MM.1S (cell line): ENCODE measurements around the gene MBTD1.

Experiments
- DNase-seq: peaks from one replicate; pipeline ENCODE4 v3.0.0-alpha.2; 2015
- H2AFZ ChIP-seq: fragments of 300-600 bp; sonication (generic); 2 replicates; pipeline ENCODE4 v1.6.0; 2016; ENCODE audit warnings: antibody characterized with exemption, low read length
- H3F3A ChIP-seq: fragments of 300-600 bp; sonication (generic); 2 replicates; pipeline ENCODE4 v1.6.1; 2016; ENCODE audit warnings: mild to moderate bottlenecking, antibody characterized with exemption, low read length, moderate library complexity, mixed read lengths; ENCODE audit not compliant: insufficient read depth
- H3K27ac ChIP-seq: fragments of 300-600 bp; sonication (generic); 2 replicates; pipeline ENCODE4 v1.5.1; 2016; ENCODE audit warnings: mild to moderate bottlenecking, low read length
- H3K27me3 ChIP-seq: fragments of 300-600 bp; sonication (generic); replicated peaks from 2 replicates; pipeline ENCODE4 v1.6.0; 2016; ENCODE audit warnings: low read length; ENCODE audit not compliant: insufficient read depth
- H3K36me3 ChIP-seq: fragments of 300-600 bp; sonication (generic); replicated peaks from 2 replicates; pipeline ENCODE4 v1.6.1; 2016; ENCODE audit warnings: mild to moderate bottlenecking, low read length, mixed read lengths; ENCODE audit not compliant: insufficient read depth
- H3K4me1 ChIP-seq: fragments of 300-600 bp; sonication (generic); 2 replicates; pipeline ENCODE4 v1.6.1; 2016; ENCODE audit warnings: low read length, mixed read lengths
- H3K4me2 ChIP-seq: fragments of 300-600 bp; sonication (generic); 2 replicates; pipeline ENCODE4 v1.6.0; 2016; ENCODE audit warnings: low read depth, low read length
- H3K4me3 ChIP-seq: fragments of 300-600 bp; sonication (generic); 2 replicates; pipeline ENCODE4 v1.5.1; 2016; ENCODE audit warnings: low read length, mixed read lengths
- H3K79me2 ChIP-seq: fragments of 300-600 bp; sonication (generic); 2 replicates; pipeline ENCODE4 v1.6.1; 2016; ENCODE audit warnings: mixed run types, low read length, mixed read lengths
- H3K9ac ChIP-seq: fragments of 300-600 bp; sonication (generic); 2 replicates; pipeline ENCODE4 v1.6.1; 2016; ENCODE audit warnings: low read length, mixed read lengths
- H3K9me2 ChIP-seq: fragments of 300-600 bp; sonication (generic); replicated peaks from 2 replicates; pipeline ENCODE4 v1.6.1; 2016; ENCODE audit warnings: mild to moderate bottlenecking, low read length, mixed read lengths; ENCODE audit not compliant: insufficient read depth
- H3K9me3 ChIP-seq: fragments of 300-600 bp; sonication (generic); replicated peaks from 2 replicates; pipeline ENCODE4 v1.6.1; 2016; ENCODE audit warnings: mild to moderate bottlenecking, low read length, mixed read lengths; ENCODE audit not compliant: insufficient read depth
- H4K20me1 ChIP-seq: fragments of 300-600 bp; sonication (generic); 2 replicates; pipeline ENCODE4 v1.6.1; 2016; ENCODE audit warnings: mild to moderate bottlenecking, low read length, moderate library complexity, mixed read lengths; ENCODE audit not compliant: insufficient read depth
- EZH2 ChIP-seq: fragments of 300-600 bp; sonication (generic); optimal IDR thresholded peaks from 2 replicates; pipeline ENCODE3; 2017; ENCODE audit warnings: low read depth, mild to moderate bottlenecking, antibody characterized with exemption, low read length, mixed read lengths
- EZH2phosphoT487 ChIP-seq: fragments of 300-600 bp; sonication (generic); IDR thresholded peaks from 2 replicates; pipeline ENCODE4 v1.6.1; 2018; ENCODE audit warnings: antibody characterized with exemption, low read length
- TF ChIP-seq, protein P1 (sequence below): fragments of 300-600 bp; sonication (generic); IDR thresholded peaks from 2 replicates; pipeline ENCODE4 v1.5.1; 2016; ENCODE audit warnings: antibody characterized with exemption, low read length, mixed read lengths

The MBTD1 gene

DNA sequence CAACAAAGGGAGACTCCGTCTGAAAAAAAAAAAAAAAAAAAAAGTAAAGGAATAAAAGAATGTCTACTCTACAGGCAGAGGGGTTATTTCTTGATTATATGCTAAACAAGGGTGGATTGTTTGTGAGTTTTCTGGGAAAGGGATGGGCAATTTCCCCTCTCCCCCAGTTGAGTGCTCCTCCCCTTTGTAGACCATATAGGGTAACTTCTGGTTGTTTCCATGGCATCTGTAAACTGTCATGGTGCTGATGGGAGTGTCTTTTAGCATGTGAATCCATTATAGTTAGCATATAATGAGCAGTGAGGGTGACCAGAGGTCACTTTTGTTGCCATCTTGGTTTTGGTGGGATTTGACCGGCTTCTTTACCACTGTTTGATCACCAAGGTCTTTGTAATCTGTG lies 110.7 kb downstream of the MBTD1 start:
- no peaks in the 10 kb centered on the region for H4K20me1 ChIP-seq
- peaks cover 7% of the 10 kb centered on the region; the same call in 1 of the 2 replicates for H3F3A ChIP-seq
- H3K9me3 ChIP-seq: no peaks in the 10 kb centered on the region
- no peak for DNase-seq
- no peak overlapping the region for H3K4me2 ChIP-seq
- H2AFZ ChIP-seq: no peak overlapping the region
- TF ChIP-seq EZH2: no peak
- TF ChIP-seq, protein P1, sequence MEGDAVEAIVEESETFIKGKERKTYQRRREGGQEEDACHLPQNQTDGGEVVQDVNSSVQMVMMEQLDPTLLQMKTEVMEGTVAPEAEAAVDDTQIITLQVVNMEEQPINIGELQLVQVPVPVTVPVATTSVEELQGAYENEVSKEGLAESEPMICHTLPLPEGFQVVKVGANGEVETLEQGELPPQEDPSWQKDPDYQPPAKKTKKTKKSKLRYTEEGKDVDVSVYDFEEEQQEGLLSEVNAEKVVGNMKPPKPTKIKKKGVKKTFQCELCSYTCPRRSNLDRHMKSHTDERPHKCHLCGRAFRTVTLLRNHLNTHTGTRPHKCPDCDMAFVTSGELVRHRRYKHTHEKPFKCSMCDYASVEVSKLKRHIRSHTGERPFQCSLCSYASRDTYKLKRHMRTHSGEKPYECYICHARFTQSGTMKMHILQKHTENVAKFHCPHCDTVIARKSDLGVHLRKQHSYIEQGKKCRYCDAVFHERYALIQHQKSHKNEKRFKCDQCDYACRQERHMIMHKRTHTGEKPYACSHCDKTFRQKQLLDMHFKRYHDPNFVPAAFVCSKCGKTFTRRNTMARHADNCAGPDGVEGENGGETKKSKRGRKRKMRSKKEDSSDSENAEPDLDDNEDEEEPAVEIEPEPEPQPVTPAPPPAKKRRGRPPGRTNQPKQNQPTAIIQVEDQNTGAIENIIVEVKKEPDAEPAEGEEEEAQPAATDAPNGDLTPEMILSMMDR: no peak
- no peak for TF ChIP-seq EZH2phosphoT487
- H3K4me1 ChIP-seq: peaks cover 5% of the 10 kb centered on the region; the same call in 1 of the 2 replicates
- H3K9me2 ChIP-seq: no peaks in the 10 kb centered on the region
- H3K79me2 ChIP-seq: peaks cover 8% of the 10 kb centered on the region
- H3K27me3 ChIP-seq: no peaks in the 10 kb centered on the region
- H3K9ac ChIP-seq: no peak overlapping the region
- H3K36me3 ChIP-seq: no peaks in the 10 kb centered on the region
- no peak overlapping the region for H3K4me3 ChIP-seq
- H3K27ac ChIP-seq: no peak overlapping the region

DNA sequence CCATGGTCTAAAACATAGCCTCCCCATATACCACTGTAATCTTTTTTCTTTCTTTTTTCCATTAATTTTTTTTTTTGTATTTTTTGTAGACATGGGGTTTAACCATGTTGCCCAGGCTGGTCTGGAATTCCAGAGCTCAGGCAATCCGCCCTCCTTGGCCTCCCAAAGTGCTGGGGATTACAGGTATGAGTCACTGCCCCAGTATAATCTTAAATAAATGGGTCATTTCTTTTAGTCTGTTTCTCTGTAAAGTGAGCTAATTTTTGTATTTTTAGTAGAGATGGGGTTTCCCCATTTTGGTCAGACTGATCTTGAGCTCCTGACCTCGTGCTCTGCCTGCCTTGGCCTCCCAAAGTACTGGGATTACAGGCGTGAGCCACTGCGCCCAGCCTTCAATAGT lies 112.2 kb downstream of the MBTD1 start:
- Histone ChIP-seq H3K9ac (no peak overlapping the region), H3K9me3 (no peaks in the 10 kb centered on the region), H2AFZ (no peak overlapping the region), H3K4me1 (peaks cover 4% of the 10 kb centered on the region; the same call in 1 of the 2 replicates), H3K27me3 (no peaks in the 10 kb centered on the region), H3K4me2 (no peak overlapping the region), H3K9me2 (no peaks in the 10 kb centered on the region), H4K20me1 (no peaks in the 10 kb centered on the region), H3K36me3 (no peaks in the 10 kb centered on the region), H3F3A (peaks cover 3% of the 10 kb centered on the region; the same call in 1 of the 2 replicates), H3K79me2 (no peaks in the 10 kb centered on the region), H3K27ac (no peak overlapping the region), H3K4me3 (no peak overlapping the region)
- no peak for TF ChIP-seq EZH2
- no peak for TF ChIP-seq EZH2phosphoT487
- TF ChIP-seq, protein P1: no peak
- DNase-seq: no peak

DNA sequence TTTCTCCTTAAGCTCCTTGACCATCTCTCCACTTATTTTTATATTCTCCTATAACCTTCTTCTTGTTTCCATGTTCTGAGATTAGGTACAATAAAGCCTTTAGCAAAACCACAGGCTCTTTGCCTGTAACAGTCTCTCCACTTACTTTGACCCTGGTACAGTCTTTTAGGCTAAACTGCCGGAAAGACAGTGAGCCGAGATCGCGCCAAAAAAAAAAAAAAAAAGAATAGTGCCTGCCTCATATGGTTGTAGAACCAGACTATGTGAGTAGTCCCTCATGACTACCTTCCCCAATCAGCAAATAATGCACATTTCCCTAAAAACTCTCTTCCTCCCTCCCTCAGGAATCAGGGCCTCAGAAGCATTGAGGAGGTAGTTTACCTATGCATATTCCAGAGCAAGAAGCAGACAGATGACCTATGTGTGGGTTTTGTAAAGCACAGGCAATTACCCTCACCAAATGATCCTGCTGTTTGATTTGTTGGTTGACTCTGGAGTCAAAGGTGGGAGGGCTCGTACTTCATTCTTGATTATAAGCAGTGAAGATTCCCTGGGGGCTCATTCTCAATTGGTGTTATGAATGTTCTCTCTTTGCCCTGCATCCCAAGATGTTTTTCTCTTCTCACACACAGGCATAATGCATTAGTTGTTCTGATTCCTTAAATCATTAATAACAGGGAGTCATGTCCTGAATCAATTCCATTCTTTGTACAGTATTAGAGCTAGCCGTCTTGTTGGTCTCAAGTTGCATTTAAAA lies 115.4 kb downstream of the MBTD1 start:
- Histone ChIP-seq H3K9me2 (no peaks in the 10 kb centered on the region), H3K4me3 (no peak overlapping the region), H3K9me3 (no peaks in the 10 kb centered on the region), H3F3A (no peaks in the 10 kb centered on the region), H3K36me3 (no peaks in the 10 kb centered on the region), H3K27ac (no peak overlapping the region), H3K4me2 (no peak overlapping the region), H3K79me2 (no peaks in the 10 kb centered on the region), H2AFZ (no peak overlapping the region), H3K4me1 (no peaks in the 10 kb centered on the region), H3K27me3 (no peaks in the 10 kb centered on the region), H3K9ac (no peak overlapping the region), H4K20me1 (no peaks in the 10 kb centered on the region)
- TF ChIP-seq EZH2 (no peak), EZH2phosphoT487 (no peak)
- TF ChIP-seq, protein P1: no peak
- DNase-seq: no peak
